GM23338 (cell line): ENCODE data around the gene ARL13A. TPM values are rescaled to one million over a fixed set of nuclear protein-coding genes. Genes with fewer than 3 reads are reported as not detected.

Experiments used
- ATAC-seq: fragments of 200-7000 bp; cut with Tn5 transposase; 3 replicates; pipeline ENCODE4 v1.9.1; 2020
- DNase-seq: peaks from one replicate; pipeline ENCODE4 v3.0.0-alpha.2; 2015; ENCODE audit warnings: low spot score
- H2AFZ ChIP-seq: fragments of 200-600 bp; sonication (generic); 2 replicates; pipeline ENCODE4 v1.8.0; 2016; ENCODE audit warnings: antibody characterized with exemption, mild to moderate bottlenecking, moderate library complexity
- H3F3A ChIP-seq: fragments of 200-600 bp; sonication (generic); replicated peaks from 2 replicates; pipeline ENCODE4 v1.8.0; 2017; ENCODE audit warnings: antibody characterized with exemption, mixed run types, low read depth
- H3K27ac ChIP-seq: fragments of 200-600 bp; sonication (generic); 2 replicates; pipeline ENCODE4 v1.6.1; 2016; ENCODE audit warnings: low read depth
- H3K27me3 ChIP-seq: fragments of 200-600 bp; sonication (generic); 2 replicates; pipeline ENCODE4 v1.8.0; 2016; ENCODE audit warnings: mild to moderate bottlenecking, mixed run types, moderate library complexity; ENCODE audit not compliant: insufficient read depth
- H3K36me3 ChIP-seq: fragments of 200-600 bp; sonication (generic); 2 replicates; pipeline ENCODE4 v1.8.0; 2016; ENCODE audit warnings: mild to moderate bottlenecking; ENCODE audit not compliant: insufficient read depth
- H3K4me1 ChIP-seq: fragments of 200-600 bp; sonication (generic); 2 replicates; pipeline ENCODE4 v1.8.0; 2016; ENCODE audit warnings: mild to moderate bottlenecking, moderate library complexity; ENCODE audit not compliant: insufficient read depth
- H3K4me2 ChIP-seq: fragments of 200-600 bp; sonication (generic); 2 replicates; pipeline ENCODE4 v1.7.1; 2017; ENCODE audit warnings: mixed run types
- H3K4me3 ChIP-seq: fragments of 200-600 bp; sonication (generic); 2 replicates; pipeline ENCODE4 v1.6.1; 2016; ENCODE audit warnings: mixed run types
- H3K79me2 ChIP-seq: fragments of 200-600 bp; sonication (generic); replicated peaks from 2 replicates; pipeline ENCODE4 v1.8.0; 2017; ENCODE audit warnings: mild to moderate bottlenecking; ENCODE audit not compliant: insufficient read depth
- H3K9me2 ChIP-seq: fragments of 200-600 bp; sonication (generic); 2 replicates; pipeline ENCODE4 v1.8.0; 2017; ENCODE audit not compliant: insufficient read depth
- H4K20me1 ChIP-seq: fragments of 200-600 bp; sonication (generic); replicated peaks from 2 replicates; pipeline ENCODE4 v1.8.0; 2017; ENCODE audit warnings: mild to moderate bottlenecking; ENCODE audit not compliant: insufficient read depth
- H3K27ac Mint-ChIP-seq: 2 replicates; pipeline ENCODE4 v1.8.0; 2020; ENCODE audit warnings: inconsistent platforms, mild to moderate bottlenecking, moderate library complexity, mixed read lengths
- H3K27me3 Mint-ChIP-seq: 3 replicates; pipeline ENCODE4 v1.8.0; 2022; ENCODE audit warnings: low read depth, mild to moderate bottlenecking, moderate library complexity, mixed read lengths, inconsistent platforms; ENCODE audit not compliant: insufficient read depth, poor library complexity
- H3K36me3 Mint-ChIP-seq: 3 replicates; pipeline ENCODE4 v1.8.0; 2021; ENCODE audit warnings: low read depth, mild to moderate bottlenecking, inconsistent platforms, moderate library complexity, mixed read lengths
- H3K4me1 Mint-ChIP-seq: 3 replicates; pipeline ENCODE4 v1.8.0; 2020; ENCODE audit warnings: mild to moderate bottlenecking, inconsistent platforms, mixed read lengths
- H3K4me3 Mint-ChIP-seq: 3 replicates; pipeline ENCODE4 v1.8.0; 2021; ENCODE audit warnings: moderate library complexity, mild to moderate bottlenecking, inconsistent platforms, mixed read lengths
- H3K9me3 Mint-ChIP-seq: 3 replicates; pipeline ENCODE4 v1.8.0; 2020; ENCODE audit warnings: moderate library complexity, mild to moderate bottlenecking, inconsistent platforms, mixed read lengths
- CREB1 ChIP-seq: fragments of 250-450 bp; sonication (Bioruptor Pico); IDR thresholded peaks from 2 replicates; pipeline ENCODE4 v1.5.0; 2020; ENCODE audit warnings: low read depth, mild to moderate bottlenecking, moderate library complexity
- CTCF ChIP-seq, 2 experiments: fragments of 200-600 bp in 1 of 2; sonication (generic) in 1 of 2; conservative IDR thresholded peaks; 2 replicates each; pipeline versions ENCODE4 v1.5.1 to v1.6.1; 2016 to 2017; ENCODE audit warnings: antibody characterized with exemption in 2 of 2, low read depth in 2 of 2, mild to moderate bottlenecking in 2 of 2, moderate library complexity in 1 of 2
- ETS1 ChIP-seq: IDR thresholded peaks from 2 replicates; pipeline ENCODE4 v1.6.1; 2016; ENCODE audit warnings: antibody characterized with exemption
- EZH2 ChIP-seq: fragments of 200-600 bp; sonication (generic); IDR thresholded peaks from one replicate; pipeline ENCODE4 v1.8.0; 2017; ENCODE audit warnings: antibody characterized with exemption, mild to moderate bottlenecking, low read depth; ENCODE audit not compliant: unreplicated experiment
- EZH2phosphoT487 ChIP-seq: fragments of 200-600 bp; sonication (generic); IDR thresholded peaks from one replicate; pipeline ENCODE4 v1.8.1; 2018; ENCODE audit warnings: antibody characterized with exemption; ENCODE audit not compliant: unreplicated experiment
- JUNB ChIP-seq: IDR thresholded peaks from one replicate; pipeline ENCODE4 v1.6.1; 2016; ENCODE audit warnings: antibody characterized with exemption; ENCODE audit not compliant: unreplicated experiment
- NANOG ChIP-seq: IDR thresholded peaks from 2 replicates; pipeline ENCODE4 v1.6.1; 2016; ENCODE audit warnings: antibody characterized with exemption, borderline replicate concordance
- POLR2AphosphoS5 ChIP-seq: IDR thresholded peaks from 2 replicates; pipeline ENCODE4 v1.6.1; 2016; ENCODE audit warnings: antibody characterized with exemption, low read depth
- REST ChIP-seq: IDR thresholded peaks from one replicate; pipeline ENCODE4 v1.6.1; 2018; ENCODE audit warnings: antibody characterized with exemption; ENCODE audit not compliant: unreplicated experiment
- STAT1 ChIP-seq: IDR thresholded peaks from one replicate; pipeline ENCODE4 v1.6.1; 2016; ENCODE audit warnings: antibody characterized with exemption; ENCODE audit not compliant: unreplicated experiment
- ZNF114 ChIP-seq: fragments of 250-450 bp; sonication (Bioruptor Pico); IDR thresholded peaks from 2 replicates; pipeline ENCODE4 v1.5.0; 2020; ENCODE audit warnings: mild to moderate bottlenecking, moderate library complexity
- ZNF331 ChIP-seq: fragments of 250-450 bp; sonication (Bioruptor Pico); IDR thresholded peaks from 2 replicates; pipeline ENCODE4 v1.5.0; 2020; ENCODE audit warnings: low read depth, mild to moderate bottlenecking, moderate library complexity
- ZNF462 ChIP-seq: fragments of 250-450 bp; sonication (Bioruptor Pico); IDR thresholded peaks from 2 replicates; pipeline ENCODE4 v1.5.0; 2020; ENCODE audit warnings: mild to moderate bottlenecking, moderate library complexity
- polyA plus RNA-seq: library from polyadenylated mRNA; unstranded; fragments of >200 nt; fragmentation: Nextera tagmentation; extraction: Ambion mirVana; gene quantifications from 2 replicates; pipeline ENCODE4 v1.2.1, GENCODE V29; 2016
- total RNA-seq: library from RNA; depleted of rRNA; stranded (reverse); fragments of >200 nt; shearing (Covaris generic); gene quantifications from 2 replicates; pipeline ENCODE4 v1.2.3, GENCODE V29; 2014

The ARL13A gene
- total and polyA plus RNA-seq, 2 experiments from 2014 or later = not detected

- Mint-ChIP-seq H3K36me3 (peaks cover 8% of the 10 kb centered on the region; the same call in 2 of the 3 replicates), H3K27me3 (peaks cover 4% of the 10 kb centered on the region), H3K4me1 (no peaks in the 10 kb centered on the region), H3K27ac (no peak overlapping the region), H3K9me3 (no peaks in the 10 kb centered on the region), H3K4me3 (no peak overlapping the region)
- Histone ChIP-seq H3K79me2 (no peaks in the 10 kb centered on the region), H4K20me1 (no peaks in the 10 kb centered on the region), H3K36me3 (no peaks in the 10 kb centered on the region), H3K27ac (no peak overlapping the region), H3K4me3 (no peak overlapping the region), H2AFZ (no peak overlapping the region), H3K9me2 (no peaks in the 10 kb centered on the region), H3K4me1 (no peaks in the 10 kb centered on the region), H3K27me3 (no peaks in the 10 kb centered on the region), H3F3A (no peaks in the 10 kb centered on the region), H3K4me2 (no peak overlapping the region)
- no peak for TF ChIP-seq REST
- no peak for TF ChIP-seq NANOG
- TF ChIP-seq CREB1 (CRISPR knock-in tag) = no peak
- TF ChIP-seq ZNF331 (CRISPR knock-in tag) = no peak
- TF ChIP-seq JUNB = no peak
- TF ChIP-seq STAT1 = no peak
- no peak for TF ChIP-seq ETS1
- TF ChIP-seq ZNF462 (CRISPR knock-in tag) = no peak
- TF ChIP-seq POLR2AphosphoS5 = no peak
- no peak for TF ChIP-seq EZH2
- TF ChIP-seq ZNF114 = no peak
- no peak for TF ChIP-seq CTCF (conservative IDR thresholded peaks at IDR 0.05; ENCODE audit: low read depth in 2 of 2)
- TF ChIP-seq EZH2phosphoT487 = no peak
- DNase-seq (no peak), ATAC-seq (no peak)
These were observed 70.7 kb downstream of the ARL13A start for GRCh38 chrX:101040197-101040596.
